Smooth muscle cell (in vitro differentiated cells): ENCODE results near the gene ANO2. TPM values are rescaled to one million over a fixed set of nuclear protein-coding genes. Genes with fewer than 3 reads are reported as not detected.

Source experiments
- DNase-seq: peaks from one replicate; lab custom pipeline; 2025; ENCODE audit not compliant: unreplicated experiment; lab: John Stamatoyannopoulos, UW
- H2AFZ ChIP-seq: fragments of 200-600 bp; sonication (generic); 2 replicates; pipeline ENCODE4 v1.6.0; 2016; ENCODE audit warnings: antibody characterized with exemption, low read depth, mild to moderate bottlenecking
- H3F3A ChIP-seq: fragments of 200-600 bp; sonication (generic); 2 replicates; pipeline ENCODE4 v1.6.0; 2017; ENCODE audit warnings: antibody characterized with exemption, low read depth
- H3K27ac ChIP-seq: fragments of 200-600 bp; sonication (generic); 2 replicates; pipeline ENCODE4 v1.5.1; 2016; ENCODE audit warnings: low read depth, mild to moderate bottlenecking
- H3K27me3 ChIP-seq: fragments of 200-600 bp; sonication (generic); 2 replicates; pipeline ENCODE4 v1.6.1; 2016; ENCODE audit warnings: low read depth, mild to moderate bottlenecking
- H3K36me3 ChIP-seq: fragments of 200-600 bp; sonication (generic); 2 replicates; pipeline ENCODE4 v1.5.1; 2016; ENCODE audit warnings: low read depth
- H3K4me1 ChIP-seq: fragments of 200-600 bp; sonication (generic); 2 replicates; pipeline ENCODE4 v1.5.1; 2016; ENCODE audit warnings: low read depth
- H3K4me2 ChIP-seq: fragments of 200-600 bp; sonication (generic); 2 replicates; pipeline ENCODE4 v1.6.0; 2016; ENCODE audit warnings: mild to moderate bottlenecking
- H3K4me3 ChIP-seq: fragments of 200-600 bp; sonication (generic); 2 replicates; pipeline ENCODE4 v1.5.1; 2016; ENCODE audit warnings: mild to moderate bottlenecking
- H3K79me2 ChIP-seq: fragments of 200-600 bp; sonication (generic); 2 replicates; pipeline ENCODE4 v1.6.0; 2016; ENCODE audit warnings: low read depth, mild to moderate bottlenecking
- H3K9ac ChIP-seq: fragments of 200-600 bp; sonication (generic); 2 replicates; pipeline ENCODE4 v1.6.0; 2016; ENCODE audit warnings: low read depth
- H3K9me3 ChIP-seq: fragments of 200-600 bp; sonication (generic); replicated peaks from 2 replicates; pipeline ENCODE4 v1.5.1; 2016; ENCODE audit warnings: low read depth
- H4K20me1 ChIP-seq: fragments of 200-600 bp; sonication (generic); 2 replicates; pipeline ENCODE4 v1.6.0; 2016; ENCODE audit warnings: low read depth
- CTCF ChIP-seq: fragments of 200-600 bp; sonication (generic); IDR thresholded peaks from 2 replicates; pipeline ENCODE4 v1.5.1; 2017; ENCODE audit warnings: borderline replicate concordance, mild to moderate bottlenecking, antibody characterized with exemption; ENCODE audit not compliant: insufficient read depth, poor library complexity, severe bottlenecking
- WGBS: methylation state at CpG from one replicate; pipeline ENCODE4 v1.1.7; 2016; ENCODE audit warnings: low lambda C conversion rate; 5-methylcytosine and 5-hydroxymethylcytosine counted together
- polyA plus RNA-seq: library from polyadenylated mRNA; unstranded; fragments of >200 nt; fragmentation: Nextera tagmentation; extraction: Ambion mirVana; gene quantifications from 2 replicates; pipeline ENCODE4 v1.2.1, GENCODE V29; 2016
- total RNA-seq: library from RNA; depleted of rRNA; stranded (reverse); fragments of >200 nt; gene quantifications from 2 replicates; pipeline ENCODE4 v1.2.3, GENCODE V29; 2014

Gene ANO2
- total and polyA plus RNA-seq, 2 experiments from 2014 or later = 0.18 TPM; not detected in 1

DNA sequence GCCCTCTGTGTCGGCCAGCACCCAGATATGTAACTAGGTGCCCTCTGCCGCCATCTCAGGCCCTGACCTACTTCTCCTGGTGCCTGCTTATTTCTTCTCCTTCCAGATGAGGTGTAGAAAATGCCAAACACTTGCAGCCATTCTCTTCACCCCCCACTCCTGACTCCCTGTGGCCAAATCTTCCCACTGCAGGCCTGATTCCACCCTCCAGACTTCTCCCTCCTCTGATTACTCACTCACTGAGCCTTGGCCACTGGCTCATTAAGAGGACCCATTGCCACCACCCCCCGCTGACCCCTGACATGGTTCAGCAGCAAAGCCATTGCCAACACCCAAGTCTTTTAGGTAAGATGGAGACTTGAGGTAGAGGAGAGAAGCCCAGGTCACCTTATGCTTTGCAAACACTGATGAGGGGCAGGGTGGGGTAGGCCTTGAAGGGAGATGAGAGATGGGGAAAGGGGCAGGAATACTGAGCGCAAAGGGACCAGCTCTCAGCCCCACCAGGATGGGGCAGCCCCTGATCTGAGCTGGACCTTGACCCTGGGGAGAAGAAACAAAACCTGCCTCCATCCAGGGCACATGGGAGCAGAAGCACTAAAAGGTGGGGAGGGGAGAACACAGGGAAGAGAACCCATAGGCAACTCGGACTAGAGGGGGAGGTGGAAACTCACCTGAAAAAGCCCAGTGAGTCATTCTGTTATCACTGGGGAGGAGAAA lies 25.1 kb upstream of the ANO2 start:
- TF ChIP-seq CTCF = no peak
- Histone ChIP-seq H2AFZ (no peak overlapping the region), H3K4me3 (no peak overlapping the region), H3K4me2 (no peak overlapping the region), H3K79me2 (no peaks in the 10 kb centered on the region), H4K20me1 (no peaks in the 10 kb centered on the region), H3F3A (no peaks in the 10 kb centered on the region), H3K36me3 (no peaks in the 10 kb centered on the region), H3K27me3 (no peaks in the 10 kb centered on the region), H3K27ac (no peak overlapping the region), H3K9me3 (no peaks in the 10 kb centered on the region), H3K9ac (no peak overlapping the region), H3K4me1 (no peaks in the 10 kb centered on the region)
- DNase-seq = no peak
- WGBS = 95% methylated on average over 5 of the region's 5 CpGs

GRCh38 chr12:5969156-5969973 lies 24.3 kb upstream of the ANO2 start:
- Histone ChIP-seq H4K20me1 (no peaks in the 10 kb centered on the region), H3K9me3 (no peaks in the 10 kb centered on the region), H3K4me2 (no peak overlapping the region), H2AFZ (no peak overlapping the region), H3F3A (no peaks in the 10 kb centered on the region), H3K4me1 (no peaks in the 10 kb centered on the region), H3K4me3 (no peak overlapping the region), H3K27me3 (peaks cover 4% of the 10 kb centered on the region), H3K9ac (no peak overlapping the region), H3K36me3 (no peaks in the 10 kb centered on the region), H3K79me2 (no peaks in the 10 kb centered on the region), H3K27ac (no peak overlapping the region)
- no peak for DNase-seq
- TF ChIP-seq CTCF = no peak
- WGBS = 82% methylated on average over 17 of the region's 17 CpGs

DNA sequence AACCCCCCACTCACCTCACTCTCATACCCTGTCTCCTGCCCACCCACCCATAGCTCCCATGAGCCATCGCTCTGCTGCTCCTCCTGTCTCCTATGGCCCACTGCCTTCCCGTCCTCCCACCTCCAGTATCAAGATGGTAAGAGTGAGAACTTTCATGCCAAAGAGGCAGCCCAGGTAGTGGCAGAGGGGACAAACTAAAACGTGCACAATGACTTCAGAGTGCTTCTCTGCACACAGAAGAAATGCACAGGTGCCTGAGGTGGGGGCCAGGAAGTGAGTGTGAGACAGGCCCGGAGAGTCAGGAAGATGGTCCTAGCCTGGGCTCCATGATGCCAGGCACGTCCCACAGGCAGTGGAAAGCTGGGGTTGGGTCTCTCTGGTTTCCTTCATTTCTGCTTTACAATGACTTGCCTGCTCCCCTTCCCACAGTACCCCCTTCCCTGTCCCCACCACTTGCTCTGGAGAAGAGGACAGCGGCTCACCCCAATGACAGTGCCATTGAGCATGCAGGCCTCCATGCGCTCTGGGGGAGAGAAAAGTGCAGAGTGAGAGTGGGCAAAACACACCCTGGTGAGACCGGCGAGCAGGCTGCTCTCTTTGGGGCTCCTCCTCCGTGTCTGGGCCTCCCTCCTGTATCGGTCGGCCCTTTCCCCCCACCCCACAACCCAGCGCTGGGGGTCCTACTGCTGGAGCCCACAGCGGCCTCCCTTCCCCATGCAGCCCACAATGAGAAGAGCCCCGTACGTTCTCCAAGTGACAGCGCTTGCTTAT lies 22.8 kb upstream of the ANO2 start:
- H3K9ac ChIP-seq = no peak overlapping the region
- H3K27ac ChIP-seq = no peak overlapping the region
- H3K36me3 ChIP-seq = no peaks in the 10 kb centered on the region
- H3F3A ChIP-seq = no peaks in the 10 kb centered on the region
- H2AFZ ChIP-seq = no peak overlapping the region
- no peaks in the 10 kb centered on the region for H3K79me2 ChIP-seq
- H3K9me3 ChIP-seq = no peaks in the 10 kb centered on the region
- no peak for DNase-seq
- H3K4me3 ChIP-seq = no peak overlapping the region
- 92% methylated on average over 17 of the region's 17 CpGs for WGBS
- no peak overlapping the region for H3K4me2 ChIP-seq
- peaks cover 5% of the 10 kb centered on the region for H3K27me3 ChIP-seq
- no peak for TF ChIP-seq CTCF
- H3K4me1 ChIP-seq = no peaks in the 10 kb centered on the region
- no peaks in the 10 kb centered on the region for H4K20me1 ChIP-seq
